ENCODE data around the gene IFITM1.
"Not testable (repeated sequence)": the region's sequence is repeated elsewhere in the genome, so short reads cannot be mapped to it uniquely, and the experiment has no call there.

IFITM1 gene

GRCh38 chr11:325796-326591 is 12.2 kb downstream of the IFITM1 start:
- DNase-seq (ENCODE audit: low read depth in 2 of 2, low spot score in 1 of 2): no peak

DNA sequence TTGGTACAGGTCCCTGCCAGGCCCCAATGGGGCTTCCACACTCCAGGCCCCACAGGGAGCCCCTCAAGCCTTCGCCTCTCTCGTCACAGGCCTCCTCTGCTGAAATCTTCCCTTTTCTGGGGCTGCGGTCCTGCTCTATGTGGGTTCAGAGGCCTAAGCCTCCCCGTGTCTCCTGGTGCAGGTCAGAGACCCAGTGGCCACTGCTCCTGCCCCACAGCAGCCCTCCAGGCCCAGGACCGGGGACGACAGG is 12.7 kb downstream of the IFITM1 start:
- DNase-seq (ENCODE audit: low read depth in 2 of 2, low spot score in 1 of 2): no peak

DNA sequence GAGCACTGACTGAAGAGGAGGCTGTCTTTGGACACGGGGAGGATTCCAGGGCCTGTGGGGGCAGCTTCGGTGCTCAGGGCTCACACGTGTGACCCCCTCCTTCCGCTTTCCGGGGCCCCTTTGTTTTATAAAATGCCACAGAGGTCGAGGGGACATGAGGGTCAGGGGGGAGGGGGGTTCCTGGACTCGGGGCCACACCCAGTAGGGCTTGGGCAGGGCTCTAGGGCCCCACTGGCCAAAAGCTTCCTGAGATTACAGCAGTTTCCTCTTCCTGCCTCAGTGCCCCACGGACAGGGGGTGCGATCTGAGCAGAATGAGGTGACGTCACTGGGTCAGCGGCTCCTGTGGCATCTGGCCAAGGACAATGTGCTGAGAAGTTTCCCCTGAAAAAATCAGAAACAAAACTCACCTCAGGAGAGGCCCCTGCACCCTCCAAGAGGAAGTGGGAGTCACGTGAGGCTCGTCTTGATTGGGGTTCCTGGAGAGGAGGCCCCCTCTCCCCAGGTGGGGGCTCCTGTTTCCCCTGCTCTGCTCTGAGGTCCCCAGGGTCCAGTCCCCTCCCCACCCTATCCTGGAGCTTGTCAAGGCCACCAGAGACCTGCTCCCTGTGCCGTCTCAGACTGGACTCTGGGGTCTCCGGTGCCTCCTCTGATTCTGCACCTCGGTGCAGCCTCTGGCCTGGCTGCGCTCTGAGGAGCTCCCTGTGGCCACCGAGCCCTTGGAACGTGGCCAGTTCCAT is 13.2 kb downstream of the IFITM1 start:
- DNase-seq (ENCODE audit: low read depth in 2 of 2, low spot score in 1 of 2): no peak

DNA sequence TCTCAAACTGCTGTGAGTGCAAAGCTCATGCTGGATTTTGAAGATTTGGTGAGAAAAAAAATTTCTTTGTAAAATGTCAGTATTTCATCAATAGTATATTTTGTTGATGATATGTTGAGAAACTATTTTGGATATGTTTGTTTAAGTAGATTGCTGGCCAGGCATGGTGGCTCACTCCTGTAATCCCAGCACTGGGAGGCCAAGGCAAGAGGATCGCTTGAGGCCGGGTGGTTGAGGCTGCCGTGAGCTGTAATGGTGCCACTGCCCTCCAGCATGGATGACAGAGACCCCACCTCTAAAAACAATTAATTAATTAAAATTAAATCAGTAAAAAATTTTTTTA is 13.7 kb downstream of the IFITM1 start:
- DNase-seq (ENCODE audit: low read depth in 2 of 2, low spot score in 1 of 2): no peak

GRCh38 chr11:328012-328411 is 14.2 kb downstream of the IFITM1 start:
- no peak for DNase-seq (ENCODE audit: low read depth in 2 of 2, low spot score in 1 of 2)

DNA sequence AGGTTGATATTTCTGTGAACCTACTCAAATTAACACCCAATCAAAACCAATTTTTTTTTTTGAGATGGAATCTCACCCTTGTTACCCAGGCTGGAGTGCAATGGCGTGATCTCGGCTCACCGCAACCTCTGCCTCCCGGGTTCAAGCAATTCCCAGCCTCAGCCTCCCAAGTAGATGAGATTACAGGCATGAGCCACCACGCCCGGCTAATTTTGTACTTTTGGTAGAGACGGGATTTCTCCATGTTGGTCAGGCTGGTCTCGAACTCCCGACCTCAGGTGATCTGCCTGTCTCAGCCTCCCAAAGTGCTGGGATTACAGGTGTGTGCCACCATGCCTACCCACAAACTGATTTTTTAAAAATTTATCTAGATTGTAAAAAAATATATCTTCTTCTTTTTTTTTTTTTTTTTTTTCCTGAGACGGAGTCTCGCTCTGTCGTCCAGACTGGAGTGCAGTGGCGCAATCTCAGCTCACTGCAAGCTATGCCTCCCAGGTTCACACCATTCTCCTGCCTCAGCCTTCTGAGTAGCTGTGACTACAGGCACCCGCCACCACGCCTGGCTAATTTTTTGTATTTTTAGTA is 14.8 kb downstream of the IFITM1 start:
- DNase-seq (ENCODE audit: low read depth in 2 of 2, low spot score in 1 of 2): not testable (repeated sequence)

DNA sequence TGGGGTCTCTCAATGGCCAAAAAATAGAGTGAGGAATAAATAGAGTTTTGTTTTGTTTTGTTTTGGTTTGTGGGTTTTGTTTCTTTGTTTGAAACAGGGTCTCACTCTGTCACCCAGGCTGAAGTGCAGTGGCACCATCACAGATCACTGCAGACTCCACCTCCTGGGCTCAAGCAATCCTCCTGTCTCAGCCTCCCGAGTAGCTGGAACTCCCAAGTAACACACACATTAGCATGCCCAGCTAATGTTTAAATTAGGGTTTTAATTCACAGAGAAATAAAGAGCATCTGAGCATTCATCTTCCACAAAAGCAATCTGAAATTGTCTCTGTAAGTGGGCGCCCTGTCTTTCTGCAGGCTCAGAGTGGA is 16.0 kb downstream of the IFITM1 start:
- no peak for DNase-seq (ENCODE audit: low read depth in 2 of 2, low spot score in 1 of 2)

DNA sequence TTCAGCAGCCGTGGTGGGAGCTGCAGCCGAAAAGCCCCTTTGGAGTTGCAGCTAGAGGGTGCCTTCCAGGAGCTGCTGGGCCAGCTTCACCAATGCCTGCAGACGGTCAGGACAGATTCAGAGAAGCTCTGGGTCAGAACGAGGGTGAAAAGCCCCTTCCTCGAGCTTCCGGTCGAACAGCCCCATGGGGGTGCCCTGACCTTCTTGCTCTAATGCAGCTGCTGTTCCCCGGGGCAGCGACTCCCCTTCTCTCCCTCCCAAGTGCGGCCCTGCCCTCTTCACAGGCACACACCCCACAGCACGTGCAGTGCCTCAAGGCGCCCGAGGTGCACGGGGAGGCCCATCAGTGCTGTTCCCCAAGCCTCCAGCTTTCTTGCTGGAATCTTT is 16.5 kb downstream of the IFITM1 start:
- no peak for DNase-seq (ENCODE audit: low read depth in 2 of 2, low spot score in 1 of 2)

- DNase-seq (ENCODE audit: low read depth in 2 of 2, low spot score in 1 of 2): no peak
Measured at GRCh38 chr11:330694-331357, 17.0 kb downstream of the IFITM1 start.

DNA sequence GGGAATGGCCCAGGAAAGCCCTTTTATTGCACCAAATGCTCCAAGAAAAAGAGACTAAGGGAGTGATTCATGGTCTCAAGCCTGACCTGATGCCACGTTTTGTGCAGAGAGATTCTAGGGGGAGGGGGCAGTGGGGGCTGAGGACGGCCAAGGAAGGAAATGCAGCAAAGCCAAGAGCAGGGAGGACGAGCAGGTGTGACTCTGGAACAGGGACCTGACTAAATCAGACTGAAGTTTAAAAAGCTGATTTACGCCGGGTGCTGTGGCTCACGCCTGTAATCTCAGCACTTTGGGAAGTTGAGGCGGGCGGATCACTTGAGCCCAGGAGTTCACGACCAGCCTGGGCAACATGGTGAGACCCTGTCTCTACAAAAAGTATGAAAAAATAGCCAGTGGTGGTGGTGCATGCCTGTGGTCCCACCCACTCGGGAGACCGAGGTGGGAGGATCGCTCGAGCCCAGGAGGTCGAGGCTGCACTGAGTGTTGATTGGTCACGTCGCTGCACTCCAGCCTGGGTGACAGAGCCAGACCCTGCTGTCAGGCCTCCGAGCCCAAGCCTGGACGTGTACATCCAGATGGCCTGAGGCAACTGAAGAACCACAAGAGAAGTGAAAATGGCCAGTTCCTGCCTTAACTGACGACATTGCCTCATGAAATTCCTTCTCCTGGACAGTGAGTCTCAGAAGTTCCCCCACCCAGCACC is 17.7 kb downstream of the IFITM1 start:
- DNase-seq (ENCODE audit: low read depth in 2 of 2, low spot score in 1 of 2): no peak

GRCh38 chr11:332651-333480 is 19.0 kb downstream of the IFITM1 start:
- no peak for DNase-seq (ENCODE audit: low read depth in 2 of 2, low spot score in 1 of 2)

DNA sequence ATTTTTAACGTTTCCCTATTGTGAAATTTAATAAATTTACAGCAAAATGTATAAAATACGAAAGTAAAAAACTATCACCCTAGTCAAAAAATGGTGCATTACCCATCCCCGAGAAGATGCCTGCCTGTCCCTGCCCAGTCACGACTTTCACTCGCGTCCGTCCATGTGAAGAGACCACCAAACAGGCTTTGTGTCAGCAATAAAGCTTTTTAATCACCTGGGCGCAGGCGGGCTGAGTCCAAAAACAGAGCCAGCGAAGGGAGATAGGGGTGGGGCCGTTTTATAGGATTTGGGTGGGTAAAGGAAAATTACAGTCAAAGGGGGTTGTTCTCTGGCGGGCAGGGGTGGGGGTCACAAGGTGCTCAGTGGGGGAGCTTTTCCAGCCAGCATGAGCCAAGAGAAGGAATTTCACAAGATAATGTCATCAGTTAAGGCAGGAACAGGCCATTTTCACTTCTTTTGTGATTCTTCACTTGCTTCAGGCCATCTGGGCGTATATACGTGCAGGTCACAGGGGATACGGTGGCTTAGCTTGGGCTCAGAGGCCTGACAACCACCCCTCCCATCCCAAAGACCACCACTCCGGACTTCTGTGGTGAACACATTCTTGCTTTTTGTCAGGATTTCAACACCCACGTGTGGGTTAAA is 19.9 kb downstream of the IFITM1 start:
- not testable (repeated sequence) for DNase-seq (ENCODE audit: low read depth in 2 of 2, low spot score in 1 of 2)

- no peak for DNase-seq (ENCODE audit: low read depth in 2 of 2, low spot score in 1 of 2)
Measured at GRCh38 chr11:334264-334994, 20.6 kb downstream of the IFITM1 start.

GRCh38 chr11:335779-336658 is 22.2 kb downstream of the IFITM1 start:
- DNase-seq (ENCODE audit: low read depth in 2 of 2, low spot score in 1 of 2): no peak

- DNase-seq (ENCODE audit: low read depth in 2 of 2, low spot score in 1 of 2): no peak
Measured at GRCh38 chr11:336659-337198, 22.9 kb downstream of the IFITM1 start.

GRCh38 chr11:337711-338110 is 23.9 kb downstream of the IFITM1 start:
- DNase-seq (ENCODE audit: low read depth in 2 of 2, low spot score in 1 of 2): no peak

- no peak for DNase-seq (ENCODE audit: low read depth in 2 of 2, low spot score in 1 of 2)
Measured at GRCh38 chr11:339963-340362, 26.1 kb downstream of the IFITM1 start.
